Cardiac fibroblast (primary cell): Measurements from ENCODE around the gene KIR3DL3.
"Not testable (repeated sequence)": the region's sequence is repeated elsewhere in the genome, so short reads cannot be mapped to it uniquely, and the experiment has no call there.

Experiments used
- DNase-seq, 2 donors: peaks; one replicate each; pipeline versions ENCODE4 v3.0.0 to v3.0.0-alpha.2; 2010; ENCODE audit warnings: low read depth in 2 of 2
- H3K4me3 ChIP-seq, 2 donors: replicated peaks in 1 of 2; 1 replicate in 1 of 2; 2 replicates in 1 of 2; pipeline ENCODE4 v1.5.1; 2011; ENCODE audit warnings: low read depth in 2 of 2, low read length in 2 of 2, mild to moderate bottlenecking in 2 of 2, moderate library complexity in 1 of 2
- CTCF ChIP-seq: IDR thresholded peaks from one replicate; pipeline ENCODE4 v1.5.1; 2011; ENCODE audit warnings: low read depth, mild to moderate bottlenecking, low read length, inconsistent platforms

Gene KIR3DL3

GRCh38 chr19:54692298-54692615 lies 32.0 kb upstream of the KIR3DL3 start:
- TF ChIP-seq CTCF: no peak
- H3K4me3 ChIP-seq: no peak overlapping the region
- DNase-seq: no peak

GRCh38 chr19:54694648-54695047 lies 29.6 kb upstream of the KIR3DL3 start:
- no peak for DNase-seq
- TF ChIP-seq CTCF: no peak

GRCh38 chr19:54696117-54696548 lies 28.1 kb upstream of the KIR3DL3 start:
- no peak overlapping the region for H3K4me3 ChIP-seq
- no peak for DNase-seq

More at GRCh38 chr19:54694648-54695047, 29.6 kb upstream of the KIR3DL3 start:
- no peak overlapping the region for H3K4me3 ChIP-seq

GRCh38 chr19:54696766-54697165 lies 27.5 kb upstream of the KIR3DL3 start:
- TF ChIP-seq CTCF: no peak
- no peak for DNase-seq
- no peak overlapping the region for H3K4me3 ChIP-seq

More at GRCh38 chr19:54696117-54696548, 28.1 kb upstream of the KIR3DL3 start:
- no peak for TF ChIP-seq CTCF

- not testable (repeated sequence) for DNase-seq, H3K4me3 ChIP-seq
These were observed 26.5 kb upstream of the KIR3DL3 start for GRCh38 chr19:54697716-54698115.

- TF ChIP-seq CTCF: no peak
- DNase-seq: no peak
- H3K4me3 ChIP-seq: no peak overlapping the region
These were observed 19.3 kb upstream of the KIR3DL3 start for GRCh38 chr19:54704928-54705327.

- DNase-seq: no peak
- no peak for TF ChIP-seq CTCF
These were observed 16.3 kb upstream of the KIR3DL3 start for GRCh38 chr19:54707962-54708361.

GRCh38 chr19:54708781-54709180 lies 15.5 kb upstream of the KIR3DL3 start:
- no peak for DNase-seq
- no peak overlapping the region for H3K4me3 ChIP-seq
- TF ChIP-seq CTCF: no peak

More at GRCh38 chr19:54707962-54708361, 16.3 kb upstream of the KIR3DL3 start:
- no peak overlapping the region for H3K4me3 ChIP-seq
